A549 treated with Mapracorat at 1 μM for 4 hours (cell line): ENCODE measurements around the gene LIPK. TPM values are rescaled to one million over a fixed set of nuclear protein-coding genes. Genes with fewer than 3 reads are reported as not detected.

Experiments used
- total RNA-seq: library from RNA; stranded (reverse); fragments of 200-300 nt; extraction: Qiagen RNA extraction; gene quantifications from 5 replicates; pipeline ENCODE4 v1.2.3, GENCODE V29; 2022

Gene LIPK, protein sequence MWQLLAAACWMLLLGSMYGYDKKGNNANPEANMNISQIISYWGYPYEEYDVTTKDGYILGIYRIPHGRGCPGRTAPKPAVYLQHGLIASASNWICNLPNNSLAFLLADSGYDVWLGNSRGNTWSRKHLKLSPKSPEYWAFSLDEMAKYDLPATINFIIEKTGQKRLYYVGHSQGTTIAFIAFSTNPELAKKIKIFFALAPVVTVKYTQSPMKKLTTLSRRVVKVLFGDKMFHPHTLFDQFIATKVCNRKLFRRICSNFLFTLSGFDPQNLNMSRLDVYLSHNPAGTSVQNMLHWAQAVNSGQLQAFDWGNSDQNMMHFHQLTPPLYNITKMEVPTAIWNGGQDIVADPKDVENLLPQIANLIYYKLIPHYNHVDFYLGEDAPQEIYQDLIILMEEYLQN
- total RNA-seq = not detected in 5 replicates

GRCh38 chr10:88705958-88706357 is at the start of gene LIPK:
Gene LIPK (plus strand): TSS chr10:88706249. CDS start chr10:88724544, 18,295 bp downstream.

GRCh38 chr10:88664142-88664541 is 41.9 kb upstream of the LIPK start, which contains the start of gene LIPF:
Gene LIPF (plus strand): TSS chr10:88664442. CDS start chr10:88667298, 2,856 bp downstream.

GRCh38 chr10:88759366-88760101 is 53.5 kb downstream of the LIPK start, which contains the start of gene LIPN:
Gene LIPN (plus strand): TSS chr10:88760020. CDS start chr10:88761406, 1,386 bp downstream.

Other genes starting within 250 kb of the LIPK start
- 7.5 to 9.8 TPM (median 8.2 TPM) in 5 replicates for gene RNLS, start 122.9 kb upstream of the LIPK start, total RNA-seq
- gene LIPJ, start 119.5 kb upstream of the LIPK start, total RNA-seq = not detected in 5 replicates
- not detected in 5 replicates for gene LIPF, start 41.8 kb upstream of the LIPK start, total RNA-seq
- not detected in 5 replicates for gene LIPN, start 53.8 kb downstream of the LIPK start, total RNA-seq
- gene LIPM, start 96.5 kb downstream of the LIPK start, total RNA-seq = not detected in 5 replicates
- gene ANKRD22, start 145.6 kb downstream of the LIPK start, total RNA-seq = 0.22 to 0.35 TPM (median 0.30 TPM) in 5 replicates
- gene STAMBPL1, start 174.0 kb downstream of the LIPK start, total RNA-seq = 27.9 to 32.1 TPM (median 30.0 TPM) in 5 replicates
- 16.9 to 20.8 TPM (median 18.2 TPM) in 5 replicates for gene ACTA2, start 246.5 kb downstream of the LIPK start, total RNA-seq